Measurements from ENCODE around the gene NHERF2. TPM values are rescaled to one million over a fixed set of nuclear protein-coding genes. Genes with fewer than 3 reads are reported as not detected.

The NHERF2 gene
- 9.8 TPM for total RNA-seq

DNA sequence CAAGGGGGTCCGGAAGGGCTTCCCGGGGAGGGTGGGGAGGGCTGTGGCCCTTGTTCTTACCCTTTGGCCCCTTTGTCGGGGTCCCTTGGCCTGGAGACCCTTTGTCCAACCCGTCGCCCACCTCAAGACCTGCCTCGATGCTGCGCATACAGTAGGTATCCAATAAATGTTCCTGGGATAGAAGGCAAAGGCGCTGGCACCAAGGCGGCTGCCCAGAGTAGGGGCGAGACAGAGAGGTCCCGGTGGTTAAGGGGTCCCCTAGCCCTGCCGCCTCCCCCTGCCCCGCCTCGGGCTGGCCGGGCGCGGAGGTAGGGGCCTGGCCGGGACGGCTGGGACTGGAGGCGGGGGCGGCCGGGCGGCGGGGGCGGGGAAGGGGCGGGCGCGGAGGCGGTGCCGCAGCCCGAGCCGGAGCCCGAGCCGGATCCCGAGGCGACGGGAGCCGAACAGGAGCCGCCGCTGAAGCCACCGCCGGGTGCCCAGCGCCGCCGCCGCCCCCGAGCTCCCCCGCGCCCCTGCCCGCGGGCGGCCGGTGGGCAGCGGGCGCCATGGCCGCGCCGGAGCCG, at the start of gene NHERF2:
NHERF2 (plus strand) TSS at position 442 of the 563 bp plus-strand sequence; CDS start at position 546, 104 bp downstream.
- no peak for DNase-seq

DNA sequence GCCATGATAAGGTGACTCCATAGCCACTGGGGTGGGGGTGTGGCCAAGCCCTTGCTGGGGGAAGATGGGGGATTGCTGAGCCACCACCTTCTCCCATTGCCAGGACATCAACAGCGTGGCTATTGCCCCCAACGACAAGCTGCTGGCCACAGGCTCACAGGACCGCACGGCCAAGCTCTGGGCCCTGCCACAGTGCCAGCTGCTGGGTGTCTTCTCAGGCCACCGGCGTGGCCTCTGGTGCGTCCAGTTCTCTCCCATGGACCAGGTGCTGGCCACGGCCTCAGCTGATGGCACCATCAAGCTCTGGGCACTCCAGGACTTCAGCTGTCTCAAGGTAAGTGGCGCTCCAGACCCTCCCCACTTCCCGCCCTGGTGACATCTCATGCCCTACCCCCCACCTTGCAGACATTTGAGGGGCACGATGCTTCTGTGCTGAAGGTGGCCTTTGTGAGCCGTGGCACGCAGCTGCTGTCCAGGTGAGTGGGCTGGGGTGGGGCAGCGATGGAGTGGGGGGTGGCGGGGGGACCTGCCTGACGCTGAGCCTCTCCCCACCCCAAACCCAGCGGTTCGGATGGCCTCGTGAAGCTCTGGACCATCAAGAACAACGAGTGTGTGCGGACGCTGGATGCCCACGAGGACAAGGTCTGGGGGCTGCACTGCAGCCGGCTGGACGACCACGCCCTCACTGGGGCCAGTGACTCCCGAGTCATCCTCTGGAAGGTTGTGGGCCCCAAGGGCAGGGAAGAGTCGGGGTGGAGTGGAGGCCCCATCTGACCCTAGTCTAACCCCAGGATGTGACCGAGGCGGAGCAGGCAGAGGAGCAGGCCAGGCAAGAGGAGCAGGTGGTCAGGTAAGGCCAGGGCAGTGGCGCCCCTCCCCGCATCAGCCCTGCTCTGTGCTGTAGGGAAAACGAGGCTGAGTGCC, 49.5 kb upstream of the NHERF2 start:
- DNase-seq: no peak

DNA sequence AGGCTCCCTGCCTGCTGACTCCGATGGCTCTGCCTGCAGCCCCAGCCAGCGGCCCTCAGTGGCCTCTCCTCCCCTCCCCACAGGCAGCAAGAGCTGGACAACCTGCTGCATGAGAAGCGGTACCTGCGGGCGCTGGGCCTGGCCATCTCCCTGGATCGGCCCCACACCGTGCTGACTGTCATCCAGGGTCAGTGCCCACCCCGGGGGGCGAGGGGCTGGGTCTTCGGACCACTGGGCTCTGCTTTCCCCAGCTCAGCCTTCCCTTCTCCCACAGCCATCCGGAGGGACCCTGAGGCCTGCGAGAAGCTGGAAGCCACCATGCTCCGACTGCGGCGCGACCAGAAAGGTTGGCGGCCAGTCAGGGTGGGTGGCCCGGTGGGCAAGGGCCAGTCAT, 48.8 kb upstream of the NHERF2 start:
- no peak for DNase-seq

DNA sequence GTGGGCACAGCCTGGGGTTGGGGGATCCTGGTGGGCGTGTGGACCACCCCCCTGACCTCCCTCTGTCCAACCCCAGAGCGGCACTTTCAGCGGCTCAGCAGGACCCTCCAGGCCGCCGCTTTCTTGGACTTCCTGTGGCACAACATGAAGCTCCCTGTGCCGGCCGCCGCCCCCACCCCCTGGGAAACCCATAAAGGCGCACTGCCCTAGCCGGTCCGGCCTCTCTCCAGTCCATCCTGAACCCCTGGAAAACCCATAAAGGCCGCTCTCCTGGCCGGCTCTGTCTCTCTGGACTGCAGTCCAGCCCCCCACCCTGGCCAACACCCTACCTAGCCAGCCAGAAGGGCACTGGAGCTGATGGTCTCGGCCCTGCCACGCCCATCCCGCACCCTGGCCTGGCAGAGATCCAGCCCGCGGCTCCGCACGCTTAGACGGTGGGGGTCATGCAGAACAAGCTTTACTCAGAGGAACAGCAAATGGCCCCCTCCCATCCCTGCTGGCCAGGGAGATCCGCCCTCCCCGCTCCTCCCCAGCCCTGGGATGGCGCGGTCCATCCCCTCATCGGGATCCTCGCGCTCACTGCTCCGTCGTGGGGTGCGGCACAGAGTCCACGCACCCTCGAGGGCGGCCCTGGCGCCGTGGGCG, 48.1 kb upstream of the NHERF2 start:
- no peak for DNase-seq

DNA sequence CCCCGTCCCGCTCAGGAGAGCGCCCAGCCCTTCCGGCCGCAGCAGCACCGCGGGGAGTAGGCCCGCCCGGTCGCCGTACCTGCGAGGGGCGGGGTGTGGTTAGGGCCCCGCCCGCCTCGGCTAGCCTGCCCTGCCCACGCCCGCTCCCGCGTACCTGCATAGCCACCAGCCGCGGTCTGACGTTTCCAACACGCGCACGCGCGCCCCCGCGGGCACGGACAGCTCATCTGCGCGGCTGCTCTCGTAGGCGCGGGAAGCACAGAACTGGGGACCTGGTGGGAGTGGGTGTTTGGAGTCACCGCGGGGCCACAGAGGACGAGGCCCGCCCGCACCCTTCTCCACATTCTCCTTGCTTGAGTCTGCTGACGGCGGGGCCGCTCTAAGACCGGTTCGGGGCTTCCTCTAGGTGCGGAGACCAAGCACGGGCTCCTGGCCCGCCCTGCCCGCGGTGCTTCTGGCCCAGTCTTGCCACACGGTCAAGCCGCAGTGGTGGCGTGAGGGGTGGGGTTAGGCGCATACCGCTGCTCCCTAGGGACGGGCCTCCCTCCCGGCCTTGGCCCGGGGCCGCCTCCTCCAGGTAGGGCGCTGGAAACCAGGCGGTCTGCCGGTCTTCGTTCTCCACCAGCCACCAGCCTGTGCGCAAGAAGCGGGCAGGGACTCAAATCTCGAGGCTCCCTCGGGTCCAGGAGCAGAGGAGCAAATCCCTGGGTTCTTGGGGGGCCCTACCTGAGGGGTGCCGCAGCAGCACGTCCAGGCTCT, 47.3 kb upstream of the NHERF2 start:
- no peak for DNase-seq

DNA sequence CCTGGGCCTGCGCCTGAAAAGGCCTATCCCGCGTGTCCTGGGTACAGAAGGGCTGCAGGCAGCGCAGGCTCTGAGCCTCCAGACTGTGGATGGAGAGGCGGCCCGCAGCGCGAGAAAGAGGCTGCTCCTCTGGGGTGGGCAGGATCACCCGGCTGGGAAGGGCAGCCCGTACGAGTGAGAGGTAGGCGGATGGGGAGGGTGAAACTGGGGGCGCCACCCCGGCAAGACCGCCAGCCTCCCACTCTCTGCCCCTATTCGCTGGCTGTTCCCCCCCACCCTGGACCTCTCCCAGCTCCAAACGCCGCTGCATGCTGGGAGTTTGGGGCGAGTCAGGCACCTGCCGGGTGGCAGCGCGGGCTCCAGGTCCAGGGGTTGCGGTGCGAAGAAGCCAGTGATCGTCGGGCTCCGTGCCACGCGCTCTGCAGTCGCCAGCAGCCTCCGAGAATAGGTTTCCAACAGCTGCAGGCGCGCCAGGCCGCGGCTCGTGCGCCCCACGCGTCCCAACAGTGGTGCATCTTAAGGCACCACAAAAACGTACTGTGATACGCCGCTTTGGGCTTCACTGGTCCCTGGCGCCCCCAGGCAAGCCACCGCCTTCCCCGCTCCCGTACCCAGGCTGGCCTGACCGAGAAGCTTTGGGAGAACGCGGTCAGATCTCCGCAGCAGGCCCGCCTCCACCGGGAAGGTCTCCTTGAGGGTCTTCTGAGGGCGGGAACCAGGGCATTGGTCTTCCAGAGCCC, 46.5 kb upstream of the NHERF2 start:
- DNase-seq: no peak

DNA sequence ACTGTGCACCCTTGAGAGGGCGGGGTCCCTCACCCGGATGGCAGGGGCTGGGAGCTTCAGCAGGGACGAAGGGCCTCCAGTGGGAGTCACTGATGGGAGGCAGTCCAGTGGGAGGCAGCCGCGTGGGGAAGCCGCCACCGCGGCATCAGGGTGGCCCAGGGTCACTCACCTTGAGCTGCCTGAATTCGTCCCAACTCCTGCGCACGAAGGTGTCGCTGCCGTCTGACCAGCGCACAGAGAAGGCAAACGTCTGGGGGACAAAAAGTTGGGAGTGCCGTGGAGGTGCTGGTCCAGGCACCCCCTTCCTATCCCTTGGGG, 46.0 kb upstream of the NHERF2 start:
- no peak for DNase-seq

DNA sequence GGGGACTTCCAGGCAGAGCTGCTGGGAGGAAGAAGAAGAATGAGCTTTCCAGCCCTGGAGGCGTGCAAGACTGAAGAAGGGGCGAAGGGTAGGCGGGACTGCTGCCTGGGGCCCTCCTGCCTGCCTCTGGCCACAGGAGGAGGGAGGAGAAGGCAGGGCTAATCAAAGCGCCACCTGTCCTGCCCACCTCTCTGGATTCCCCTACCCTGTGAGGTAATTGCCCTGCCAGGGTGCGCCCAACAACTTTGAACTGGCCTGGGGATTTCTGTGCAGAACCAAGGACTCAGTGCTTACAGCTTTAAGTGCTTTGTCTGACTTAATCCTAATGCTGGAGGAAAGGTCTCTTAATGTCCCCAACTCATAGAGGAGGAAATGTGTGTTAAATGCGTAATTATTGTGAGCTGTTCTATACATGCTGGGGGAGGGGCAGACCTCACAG, 45.3 kb upstream of the NHERF2 start, which contains the start of gene NOXO1:
NOXO1 (minus strand) TSS at position 72 of the 439 bp plus-strand sequence. CDS start 290 bp downstream, outside the sequence.
- DNase-seq: no peak

DNA sequence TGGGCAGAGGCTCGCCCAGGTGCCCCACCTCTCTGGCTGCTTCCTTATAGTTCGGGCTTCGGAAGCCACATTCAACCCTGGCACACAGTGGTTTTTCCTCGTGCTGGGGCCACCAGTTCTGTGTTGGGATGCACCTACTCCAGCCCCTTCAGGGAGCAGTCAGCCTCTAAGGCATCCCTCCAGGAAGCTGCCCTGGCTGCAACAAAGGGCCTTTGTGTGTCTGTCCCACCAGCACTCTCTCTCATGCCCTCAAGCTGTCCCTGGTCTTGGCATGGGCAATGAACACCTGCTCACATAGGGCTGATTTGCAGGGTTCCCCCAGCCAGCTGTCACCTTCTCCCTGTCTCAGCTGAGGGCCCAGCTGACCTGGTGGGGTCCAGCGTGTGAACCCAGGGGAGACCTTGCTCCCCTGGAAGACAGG, 44.7 kb upstream of the NHERF2 start:
- DNase-seq: no peak

DNA sequence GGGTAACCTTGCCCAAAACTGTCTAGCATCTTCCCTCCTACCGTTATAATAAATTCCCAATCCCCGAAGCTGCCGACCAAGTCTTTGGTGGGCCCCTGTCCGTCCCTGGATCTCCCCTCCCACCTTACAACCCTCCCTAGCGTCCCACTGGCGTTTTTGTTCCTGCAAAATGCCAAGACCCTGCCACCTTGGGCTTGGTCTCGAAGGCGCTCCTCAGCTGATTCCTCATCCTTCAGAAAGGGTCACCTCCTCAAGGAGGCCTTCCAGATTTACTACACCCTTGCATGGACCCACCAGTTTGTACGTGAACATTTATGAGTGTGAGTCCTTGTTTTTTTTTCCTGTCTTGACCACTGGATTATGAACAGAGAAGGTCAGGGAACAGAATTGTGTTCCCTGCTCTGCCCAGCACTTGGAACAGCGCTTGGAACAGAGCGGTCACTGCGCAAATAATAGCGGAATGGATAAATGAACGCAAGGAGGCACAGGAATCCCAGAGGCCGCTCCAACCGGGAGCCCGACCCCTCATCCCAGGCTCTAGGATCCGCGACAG, 43.6 kb upstream of the NHERF2 start:
- DNase-seq: no peak

DNA sequence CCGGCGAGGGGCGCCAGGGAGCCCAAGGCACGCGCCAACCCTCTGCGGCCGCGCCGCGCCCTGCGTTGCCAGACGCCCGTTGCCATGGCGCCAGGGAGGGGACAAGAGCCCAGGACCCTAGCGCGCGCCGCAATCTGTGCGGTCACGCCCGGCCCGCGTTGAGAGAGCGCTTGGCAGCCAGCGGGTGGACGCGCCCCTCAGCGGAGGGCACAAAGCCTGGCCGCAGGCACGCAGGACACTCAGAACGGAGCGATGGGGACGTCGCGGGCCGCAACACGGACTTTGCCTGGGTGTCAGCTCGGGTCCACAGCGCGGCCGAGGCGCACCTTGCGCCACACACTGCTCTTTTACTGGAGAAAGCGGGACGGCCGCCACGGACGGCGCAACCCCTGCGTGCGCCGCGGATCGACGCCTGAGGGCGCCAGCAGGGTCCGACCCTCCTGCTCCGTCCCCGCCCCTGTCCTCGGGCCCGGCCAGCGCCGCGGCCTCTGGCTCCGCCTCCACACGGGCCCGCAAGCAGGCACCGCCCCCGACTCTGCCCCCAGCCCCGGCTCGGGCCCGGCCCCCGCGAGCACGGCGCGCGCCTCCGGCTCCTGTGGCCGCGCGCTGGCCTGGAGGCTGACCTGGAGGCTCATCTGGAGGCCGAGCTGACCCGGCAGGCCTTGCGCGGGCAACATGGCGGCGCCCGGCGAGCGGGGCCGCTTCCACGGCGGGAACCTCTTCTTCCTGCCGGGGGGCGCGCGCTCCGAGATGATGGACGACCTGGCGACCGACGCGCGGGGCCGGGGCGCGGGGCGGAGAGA, 43.0 kb upstream of the NHERF2 start, which contains the start of gene GFER:
GFER (plus strand) TSS at position 650 of the 803 bp plus-strand sequence; CDS start at position 676, 26 bp downstream.
- DNase-seq: peak; percentile 86

DNA sequence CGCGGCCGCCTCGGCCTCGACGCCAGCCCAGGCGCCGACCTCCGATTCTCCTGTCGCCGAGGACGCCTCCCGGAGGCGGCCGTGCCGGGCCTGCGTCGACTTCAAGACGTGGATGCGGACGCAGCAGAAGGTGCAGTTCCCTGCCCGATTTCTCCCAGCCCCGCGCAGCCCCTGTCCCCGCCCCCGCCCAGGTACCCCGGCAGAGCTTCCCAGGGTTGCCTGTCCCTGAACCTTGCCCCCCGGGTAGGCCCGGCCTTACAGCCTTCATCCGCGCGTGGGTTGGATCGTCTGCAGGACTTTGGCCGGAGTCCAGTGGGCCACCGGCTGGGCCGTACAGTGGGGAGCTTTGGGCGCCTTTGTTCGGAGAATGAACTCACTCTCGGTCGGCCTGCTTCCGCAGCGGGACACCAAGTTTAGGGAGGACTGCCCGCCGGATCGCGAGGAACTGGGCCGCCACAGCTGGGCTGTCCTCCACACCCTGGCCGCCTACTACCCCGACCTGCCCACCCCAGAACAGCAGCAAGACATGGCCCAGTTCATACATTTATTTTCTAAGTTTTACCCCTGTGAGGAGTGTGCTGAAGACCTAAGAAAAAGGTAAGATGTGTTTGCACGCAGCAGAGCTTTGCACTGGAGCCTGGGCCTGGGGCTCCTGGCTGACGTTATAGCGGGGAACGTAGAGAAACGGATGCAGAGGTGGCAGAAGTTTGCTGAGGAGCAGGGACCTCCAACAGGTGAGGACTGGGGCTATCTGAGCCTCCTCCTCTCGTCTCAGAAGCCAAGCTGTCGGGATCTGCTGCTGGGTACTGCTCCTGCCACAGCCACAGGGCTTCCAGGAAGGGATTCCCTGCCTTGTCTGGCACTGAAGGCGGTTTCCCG, 42.1 kb upstream of the NHERF2 start:
- no peak for DNase-seq

DNA sequence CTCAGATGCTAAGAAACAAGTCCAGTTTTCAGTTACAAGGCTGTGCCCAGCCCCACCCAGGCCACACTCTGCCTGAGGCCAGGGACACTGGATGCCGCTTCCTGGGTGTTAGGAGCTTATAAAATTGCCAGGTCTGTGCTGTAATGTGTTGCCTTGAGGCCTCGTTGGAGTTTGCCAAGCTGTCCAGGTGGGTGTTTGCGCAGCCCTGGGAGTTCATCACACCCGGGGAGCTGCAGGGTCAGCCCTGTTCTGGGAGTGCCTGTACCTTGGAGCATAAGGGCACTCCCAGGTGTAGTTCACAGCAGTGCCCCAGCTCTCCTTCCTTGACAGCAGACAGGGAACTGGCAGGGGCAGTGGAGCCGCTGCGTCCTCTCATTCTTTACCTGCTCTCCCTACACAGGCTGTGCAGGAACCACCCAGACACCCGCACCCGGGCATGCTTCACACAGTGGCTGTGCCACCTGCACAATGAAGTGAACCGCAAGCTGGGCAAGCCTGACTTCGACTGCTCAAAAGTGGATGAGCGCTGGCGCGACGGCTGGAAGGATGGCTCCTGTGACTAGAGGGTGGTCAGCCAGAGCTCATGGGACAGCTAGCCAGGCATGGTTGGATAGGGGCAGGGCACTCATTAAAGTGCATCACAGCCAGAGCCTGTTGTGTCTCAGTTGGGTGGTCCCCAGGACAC, 41.1 kb upstream of the NHERF2 start:
- DNase-seq: no peak

DNA sequence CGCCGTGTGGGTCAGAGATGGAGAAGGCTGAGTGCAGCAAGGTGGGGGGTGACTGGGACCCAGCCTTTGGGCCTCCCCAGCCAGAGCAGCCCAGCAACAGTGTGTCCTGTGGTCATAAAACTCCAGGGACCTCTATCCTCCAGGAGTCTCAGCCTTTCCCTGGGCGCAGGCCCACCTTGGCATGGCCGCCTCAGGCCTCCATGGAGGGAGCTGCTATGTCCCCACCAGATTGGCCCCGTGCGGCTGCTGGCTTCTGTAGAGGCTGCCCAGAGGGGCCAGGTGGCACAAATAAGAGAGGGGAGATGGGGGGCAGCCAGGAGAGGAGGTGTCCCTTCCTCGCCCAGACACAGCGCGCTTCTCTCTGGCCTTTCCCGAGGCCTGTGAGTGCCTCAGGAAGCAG, 39.5 kb upstream of the NHERF2 start:
- DNase-seq: no peak

DNA sequence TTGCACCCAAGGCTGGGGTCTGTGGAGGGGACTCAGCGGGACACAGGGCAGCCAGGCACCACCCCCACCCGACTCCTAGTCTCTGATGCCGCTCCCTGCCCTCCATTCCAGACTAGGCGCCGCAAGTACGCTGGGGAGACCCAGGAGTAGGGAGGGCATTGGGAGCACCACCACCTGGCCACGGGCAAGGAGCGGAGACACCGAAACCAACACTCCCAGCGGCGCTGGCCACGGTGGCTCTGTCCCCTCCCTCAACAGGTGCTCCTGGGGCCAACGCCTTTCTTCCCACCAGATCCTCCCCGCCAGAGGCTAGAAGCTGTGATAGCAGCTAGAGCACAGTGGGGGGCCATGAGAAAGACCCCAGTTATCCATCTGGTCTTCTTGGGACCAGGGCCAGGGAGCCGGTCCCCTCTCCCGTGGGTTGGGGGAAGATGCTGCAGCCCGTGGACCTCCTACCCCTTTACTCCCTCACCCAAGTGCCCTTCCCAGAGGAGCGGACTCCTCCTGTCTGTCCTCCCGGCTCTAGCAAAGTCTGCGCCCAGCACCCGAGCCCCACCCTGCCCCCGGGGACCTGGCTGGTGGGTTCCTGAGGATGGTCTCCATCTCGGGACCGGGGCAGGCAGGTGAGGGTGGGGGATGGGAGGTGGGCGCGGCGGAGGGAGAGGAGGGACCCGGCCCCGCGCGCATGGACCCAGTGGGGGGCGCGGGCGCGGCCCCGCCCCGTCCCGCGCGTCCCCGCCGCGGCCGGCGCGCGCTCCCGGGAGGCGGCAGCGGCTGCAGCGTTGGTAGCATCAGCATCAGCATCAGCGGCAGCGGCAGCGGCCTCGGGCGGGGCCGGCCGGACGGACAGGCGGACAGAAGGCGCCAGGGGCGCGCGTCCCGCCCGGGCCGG, 37.2 kb upstream of the NHERF2 start, which contains the start of gene SYNGR3:
SYNGR3 (plus strand) TSS at position 762 of the 892 bp plus-strand sequence. CDS start 133 bp downstream, outside the sequence.
- no peak for DNase-seq

DNA sequence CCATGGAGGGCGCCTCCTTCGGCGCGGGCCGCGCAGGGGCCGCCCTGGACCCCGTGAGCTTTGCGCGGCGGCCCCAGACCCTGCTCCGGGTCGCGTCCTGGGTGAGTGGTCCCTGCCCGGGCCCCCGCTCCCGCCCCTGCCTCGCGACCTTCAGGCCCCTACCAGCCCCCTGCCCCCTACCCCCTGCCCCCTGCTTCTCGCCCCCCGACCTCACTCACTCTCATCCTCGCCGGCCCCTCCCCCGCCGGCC, 36.7 kb upstream of the NHERF2 start:
- DNase-seq: no peak

DNA sequence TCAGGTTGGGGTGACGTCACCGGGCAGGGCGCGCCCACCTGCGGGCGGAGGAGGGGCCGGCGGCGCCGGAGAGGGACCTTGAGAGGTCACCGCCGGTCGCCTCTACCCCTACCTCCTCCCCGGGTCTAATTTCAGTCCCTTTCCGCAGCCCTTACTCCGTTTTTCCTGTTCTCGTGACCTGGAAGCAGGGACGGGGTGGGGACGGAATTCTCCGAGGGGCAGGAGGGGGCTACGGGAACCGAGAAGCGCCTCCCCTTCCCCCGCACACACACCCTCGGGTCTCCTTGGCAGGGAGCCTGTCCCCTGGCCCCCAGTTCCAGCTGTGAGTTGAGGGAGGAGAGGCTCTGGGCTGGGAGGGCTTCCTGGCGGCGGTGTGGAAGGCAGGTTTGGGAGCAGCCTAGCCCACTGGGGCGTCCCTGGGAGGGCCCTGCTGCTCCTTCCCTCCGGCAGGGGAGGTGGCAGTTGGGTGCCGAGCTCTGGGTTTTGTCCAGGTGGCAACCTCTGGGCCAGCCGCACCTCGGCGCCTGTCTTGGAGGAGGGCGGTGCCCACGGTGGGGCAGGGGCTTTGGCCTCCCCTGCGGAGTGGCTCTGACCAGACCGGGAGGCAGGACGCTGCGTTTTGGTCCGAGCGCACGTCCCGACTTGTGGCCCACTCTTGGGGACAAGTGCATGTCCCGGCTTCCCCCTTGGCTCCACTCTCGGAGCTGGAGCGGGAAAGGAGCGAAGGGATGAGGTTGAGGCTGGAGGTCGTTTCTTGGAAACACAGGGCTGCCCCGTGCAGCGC, 36.2 kb upstream of the NHERF2 start:
- DNase-seq: no peak
